Choroid plexus epithelial cell (primary cell): ENCODE data around the gene YTHDC1.

ENCODE experiments used
- DNase-seq: peaks from one replicate; pipeline ENCODE4 v3.0.0-alpha.2; 2010; ENCODE audit warnings: low read depth
- H3K4me3 ChIP-seq: 2 replicates; pipeline ENCODE4 v1.5.1; 2011; ENCODE audit warnings: low read depth, mild to moderate bottlenecking, control low read depth, low read length, moderate library complexity
- CTCF ChIP-seq: conservative IDR thresholded peaks from 2 replicates; pipeline ENCODE4 v1.5.1; 2011; ENCODE audit warnings: low read depth, mild to moderate bottlenecking, control low read depth, inconsistent platforms, low read length, moderate library complexity

The YTHDC1 gene

DNA sequence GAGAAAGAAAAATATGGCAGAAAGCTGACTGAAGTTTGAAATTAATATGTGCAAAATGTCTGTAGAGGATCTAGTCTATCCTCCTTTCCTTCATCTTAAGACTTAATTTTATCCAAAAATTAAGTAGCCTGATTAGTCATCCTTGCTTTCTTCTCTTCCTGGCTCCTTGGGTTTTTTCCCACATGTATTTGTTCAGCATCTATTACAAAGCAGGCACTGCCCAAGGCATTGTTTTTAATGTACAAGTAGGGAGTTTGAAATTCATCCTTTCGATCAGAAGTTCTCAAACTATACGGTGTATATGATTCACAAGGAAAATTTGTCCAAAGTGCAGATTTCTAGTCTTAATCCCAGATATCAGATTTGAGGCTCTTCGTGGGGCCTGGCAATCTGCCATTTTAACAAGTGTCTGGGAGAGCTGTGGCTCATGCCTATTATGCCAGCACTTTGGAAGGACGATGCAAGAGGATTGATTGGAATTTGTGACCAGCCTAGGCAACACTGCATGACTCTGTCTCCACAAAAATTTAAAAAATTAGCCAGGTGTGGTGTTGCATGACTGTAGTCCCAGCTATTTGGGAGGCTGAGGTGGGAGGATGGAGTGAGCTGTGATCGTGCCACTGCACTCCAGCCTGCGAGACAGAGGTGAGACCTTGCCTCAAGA is 19.4 kb upstream of the YTHDC1 start:
- TF ChIP-seq CTCF: no peak
- H3K4me3 ChIP-seq: no peak overlapping the region
- DNase-seq: no peak

GRCh38 chr4:68368691-68369131 is 18.8 kb upstream of the YTHDC1 start:
- TF ChIP-seq CTCF: no peak
- H3K4me3 ChIP-seq: no peak overlapping the region

DNA sequence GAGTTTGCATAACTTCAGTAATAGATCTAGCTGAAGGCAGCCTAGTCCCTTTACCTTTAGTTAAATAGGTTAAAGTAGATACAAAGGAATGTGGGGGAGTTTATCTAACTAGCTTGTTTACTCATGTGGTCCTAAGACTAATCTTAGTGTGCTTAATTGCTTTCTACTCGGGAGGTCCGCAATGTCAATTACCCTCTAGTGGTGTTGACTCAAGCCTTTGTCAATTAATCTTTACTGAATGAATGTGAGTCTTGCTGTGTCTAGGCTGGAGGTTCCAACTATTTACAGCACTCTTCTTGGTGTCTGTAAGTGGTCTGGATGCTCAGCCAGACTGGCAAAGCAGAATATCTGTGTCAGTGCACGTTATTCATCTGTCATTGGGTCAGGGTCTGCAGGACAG is 17.9 kb upstream of the YTHDC1 start:
- no peak for TF ChIP-seq CTCF
- DNase-seq: no peak
- no peak overlapping the region for H3K4me3 ChIP-seq

More at GRCh38 chr4:68368691-68369131, 18.8 kb upstream of the YTHDC1 start:
- peak; percentile 65 for DNase-seq

- TF ChIP-seq CTCF: peak; percentile 10
- no peak overlapping the region for H3K4me3 ChIP-seq
- peak; percentile 80 for DNase-seq
Measured at GRCh38 chr4:68366600-68366999, 16.7 kb upstream of the YTHDC1 start.

- no peak for DNase-seq
- no peak for TF ChIP-seq CTCF
- no peak overlapping the region for H3K4me3 ChIP-seq
Measured at GRCh38 chr4:68365068-68365467, 15.2 kb upstream of the YTHDC1 start.

- no peak overlapping the region for H3K4me3 ChIP-seq
- peak; percentile 72 for DNase-seq
- no peak for TF ChIP-seq CTCF
Measured at GRCh38 chr4:68361146-68361589, 11.3 kb upstream of the YTHDC1 start.

GRCh38 chr4:68360231-68360968 is 10.5 kb upstream of the YTHDC1 start:
- H3K4me3 ChIP-seq: no peak overlapping the region
- no peak for TF ChIP-seq CTCF
- DNase-seq: no peak
